H1 (cell line): ENCODE results near the gene PDCD7. TPM values are rescaled to one million over a fixed set of nuclear protein-coding genes. Genes with fewer than 3 reads are reported as not detected.

Source experiments
- CTCF ChIA-PET: fragments of 300-600 bp; sonication (Branson Sonifier 250); formaldehyde crosslinking; loops from one replicate; lab custom pipeline; 2021; ENCODE audit not compliant: partially characterized antibody; lab: Charles Lee
- POLR2A ChIA-PET: fragments of 300-600 bp; sonication (Branson Sonifier 250); formaldehyde crosslinking; loops from one replicate; lab custom pipeline; 2021; ENCODE audit warnings: inconsistent platforms; ENCODE audit not compliant: partially characterized antibody; lab: Charles Lee
- DNase-seq, 2 experiments: peaks; one replicate each; pipeline versions ENCODE4 v3.0.0 to v3.0.0-alpha.2; 2010 to 2022; ENCODE audit warnings: low spot score in 2 of 2, low read depth in 1 of 2, mixed read lengths in 1 of 2
- FAIRE-seq: peaks from 2 replicates; lab custom pipeline; 2011; peaks lifted over from hg19 to GRCh38; lab: Jason Lieb, UNC
- H2AFZ ChIP-seq: 2 replicates; pipeline ENCODE4 v1.8.1; 2012; ENCODE audit warnings: low read length, inconsistent platforms
- H2AK5ac ChIP-seq: 2 replicates; pipeline ENCODE4 v1.6.1; 2013; ENCODE audit warnings: low read depth, low read length
- H2BK120ac ChIP-seq: replicated peaks from 2 replicates; pipeline ENCODE3; 2013; ENCODE audit warnings: low read depth, low read length, inconsistent platforms
- H2BK12ac ChIP-seq: 2 replicates; pipeline ENCODE4 v1.6.1; 2013; ENCODE audit warnings: low read depth, low read length
- H2BK15ac ChIP-seq: 2 replicates; pipeline ENCODE4 v1.6.1; 2013; ENCODE audit warnings: low read length
- H2BK20ac ChIP-seq: 2 replicates; pipeline ENCODE4 v1.6.1; 2013; ENCODE audit warnings: low read length
- H2BK5ac ChIP-seq: 2 replicates; pipeline ENCODE4 v1.6.1; 2013; ENCODE audit warnings: low read depth, low read length
- H3K14ac ChIP-seq: 2 replicates; pipeline ENCODE4 v1.6.1; 2013; ENCODE audit warnings: inconsistent platforms; ENCODE audit not compliant: insufficient read length
- H3K18ac ChIP-seq: 2 replicates; pipeline ENCODE4 v1.6.1; 2013; ENCODE audit warnings: low read length; ENCODE audit errors: extremely low read depth
- H3K23ac ChIP-seq: 2 replicates; pipeline ENCODE4 v1.6.1; 2013; ENCODE audit warnings: inconsistent platforms; ENCODE audit not compliant: insufficient read length
- H3K23me2 ChIP-seq: 2 replicates; pipeline ENCODE4 v1.6.1; 2013; ENCODE audit warnings: low read depth, low read length
- H3K27ac ChIP-seq: 2 replicates; pipeline ENCODE4 v1.6.1; 2011; ENCODE audit warnings: low read depth, low read length, inconsistent platforms
- H3K27me3 ChIP-seq, 4 experiments: replicated peaks in 1 of 4; 1 replicate in 1 of 4; 2 replicates in 3 of 4; pipeline versions ENCODE4 v1.6.1 to v1.8.1; 2011 to 2013; ENCODE audit warnings: low read length in 3 of 4, mild to moderate bottlenecking in 3 of 4, inconsistent platforms in 2 of 4, mixed read lengths in 2 of 4, moderate library complexity in 1 of 4; ENCODE audit not compliant: control insufficient read depth in 3 of 4, insufficient read depth in 3 of 4; ENCODE audit errors: extremely low read depth in 1 of 4
- H3K36me3 ChIP-seq, 4 experiments: 2 replicates each; pipeline versions ENCODE4 v1.6.1 to v1.8.1; 2011 to 2013; ENCODE audit warnings: mild to moderate bottlenecking in 4 of 4, low read length in 3 of 4, moderate library complexity in 2 of 4, control low read depth in 1 of 4, inconsistent platforms in 1 of 4; ENCODE audit not compliant: insufficient read depth in 4 of 4, control insufficient read depth in 2 of 4
- H3K4ac ChIP-seq: replicated peaks from 2 replicates; pipeline ENCODE3; 2013; ENCODE audit warnings: low read length, low read depth, mixed read lengths, inconsistent platforms; ENCODE audit not compliant: insufficient read length
- H3K4me1 ChIP-seq, 4 experiments: replicated peaks in 1 of 4; 1 replicate in 1 of 4; 2 replicates in 3 of 4; pipeline versions ENCODE4 v1.6.1 to v1.8.1; 2011 to 2013; ENCODE audit warnings: low read length in 3 of 4, inconsistent platforms in 2 of 4, mixed read lengths in 1 of 4; ENCODE audit not compliant: insufficient read depth in 4 of 4, control insufficient read depth in 3 of 4
- H3K4me2 ChIP-seq, 2 experiments: 2 replicates each; pipeline versions ENCODE4 v1.6.1 to v1.8.1; 2011 to 2013; ENCODE audit warnings: low read depth in 2 of 2, low read length in 2 of 2, control low read depth in 1 of 2, inconsistent platforms in 1 of 2, mild to moderate bottlenecking in 1 of 2; ENCODE audit not compliant: insufficient read depth in 1 of 2
- H3K4me3 ChIP-seq, 4 experiments: fragments of 200-600, 300-600 bp in 1 of 4; sonication (generic), shearing (Covaris generic), sonication (Bioruptor Twin) in 1 of 4; 2 replicates each; pipeline versions ENCODE4 v1.5.1 to v1.8.1; 2011 to 2016; ENCODE audit warnings: low read length in 4 of 4, low read depth in 3 of 4, control low read depth in 2 of 4, inconsistent platforms in 2 of 4, mild to moderate bottlenecking in 2 of 4, mixed read lengths in 1 of 4, moderate library complexity in 1 of 4; ENCODE audit not compliant: insufficient read depth in 2 of 4; ENCODE audit errors: extremely low read depth in 1 of 4
- H3K56ac ChIP-seq: replicated peaks from 2 replicates; pipeline ENCODE3; 2013; ENCODE audit warnings: low read depth, mild to moderate bottlenecking, mixed read lengths, low read length, inconsistent platforms; ENCODE audit not compliant: insufficient read length
- H3K79me1 ChIP-seq: 2 replicates; pipeline ENCODE4 v1.6.1; 2013; ENCODE audit warnings: low read depth, low read length, control low read depth
- H3K79me2 ChIP-seq, 2 experiments: 2 replicates each; pipeline versions ENCODE4 v1.6.1 to v1.8.1; 2012 to 2013; ENCODE audit warnings: low read length in 2 of 2, mild to moderate bottlenecking in 2 of 2, inconsistent platforms in 1 of 2; ENCODE audit not compliant: insufficient read depth in 2 of 2, control insufficient read depth in 1 of 2
- H3K9ac ChIP-seq, 4 experiments: replicated peaks in 1 of 4; 1 replicate in 1 of 4; 2 replicates in 3 of 4; pipeline versions ENCODE4 v1.6.1 to v1.8.1; 2011 to 2013; ENCODE audit warnings: low read depth in 3 of 4, low read length in 3 of 4, control low read depth in 2 of 4, mild to moderate bottlenecking in 2 of 4, moderate library complexity in 2 of 4, inconsistent platforms in 1 of 4; ENCODE audit errors: extremely low read depth in 1 of 4
- H3K9me3 ChIP-seq, 2 experiments: 2 replicates each; pipeline versions ENCODE4 v1.6.1 to v1.8.1; 2012 to 2013; ENCODE audit warnings: mild to moderate bottlenecking in 2 of 2, moderate library complexity in 2 of 2, control low read depth in 1 of 2, inconsistent platforms in 1 of 2, low read depth in 1 of 2, low read length in 1 of 2, mixed read lengths in 1 of 2; ENCODE audit not compliant: insufficient read depth in 2 of 2
- H4K20me1 ChIP-seq, 2 experiments: replicated peaks in 1 of 2; 2 replicates each; pipeline versions ENCODE3 to v1.8.1; 2011 to 2013; ENCODE audit warnings: inconsistent platforms in 2 of 2, low read length in 2 of 2, mild to moderate bottlenecking in 1 of 2; ENCODE audit not compliant: insufficient read depth in 2 of 2, control insufficient read depth in 1 of 2
- H4K5ac ChIP-seq: 2 replicates; pipeline ENCODE4 v1.6.1; 2013; ENCODE audit warnings: low read length, low read depth, mixed read lengths, inconsistent platforms; ENCODE audit not compliant: insufficient read length
- H4K8ac ChIP-seq: 2 replicates; pipeline ENCODE4 v1.8.0; 2013; ENCODE audit warnings: mild to moderate bottlenecking, moderate library complexity, low read length, inconsistent platforms; ENCODE audit not compliant: insufficient read depth; ENCODE audit errors: extremely low read depth
- H4K91ac ChIP-seq: replicated peaks from 2 replicates; pipeline ENCODE3; 2013; ENCODE audit warnings: low read length, mixed read lengths, inconsistent platforms; ENCODE audit not compliant: insufficient read length
- ASH2L ChIP-seq: fragments of 200-600, 300-600 bp; sonication (generic); IDR thresholded peaks from one replicate; pipeline ENCODE4 v1.7.1; 2017; ENCODE audit warnings: low read length
- BCL11A ChIP-seq, 2 experiments: IDR thresholded peaks; one replicate each; pipeline ENCODE4 v1.6.1; 2011; ENCODE audit warnings: low read depth in 2 of 2, low read length in 2 of 2, mild to moderate bottlenecking in 2 of 2
- CEBPB ChIP-seq: IDR thresholded peaks from 2 replicates; pipeline ENCODE4 v1.6.1; 2012; ENCODE audit warnings: low read depth, low read length
- EP300 ChIP-seq, 2 experiments: IDR thresholded peaks; 1 replicate in 1 of 2; 2 replicates in 1 of 2; pipeline ENCODE4 v1.6.1; 2011 to 2012; ENCODE audit warnings: low read depth in 2 of 2, low read length in 2 of 2, mild to moderate bottlenecking in 2 of 2, borderline replicate concordance in 1 of 2, inconsistent platforms in 1 of 2, moderate library complexity in 1 of 2
- FOSL1 ChIP-seq: IDR thresholded peaks from 2 replicates; pipeline ENCODE4 v1.6.1; 2011; ENCODE audit warnings: mild to moderate bottlenecking, low read depth, low read length, moderate library complexity; ENCODE audit not compliant: insufficient read depth
- GTF2F1 ChIP-seq: IDR thresholded peaks from 2 replicates; pipeline ENCODE4 v1.6.1; 2012; ENCODE audit warnings: low read depth, low read length, improper control_type of control experiment, borderline replicate concordance
- NANOG ChIP-seq: IDR thresholded peaks from 2 replicates; pipeline ENCODE4 v1.6.1; 2011; ENCODE audit warnings: low read length, low read depth, mild to moderate bottlenecking, inconsistent platforms; ENCODE audit not compliant: insufficient read depth, poor library complexity, severe bottlenecking
- NRF1 ChIP-seq: IDR thresholded peaks from 2 replicates; pipeline ENCODE4 v1.6.1; 2011; ENCODE audit warnings: mild to moderate bottlenecking, low read depth, low read length, improper control_type of control experiment
- SP1 ChIP-seq: IDR thresholded peaks from 2 replicates; pipeline ENCODE4 v1.6.1; 2011; ENCODE audit warnings: low read depth, low read length
- TAF1 ChIP-seq: IDR thresholded peaks from 2 replicates; pipeline ENCODE4 v1.6.1; 2011; ENCODE audit warnings: mild to moderate bottlenecking, low read depth, low read length
- TBP ChIP-seq: IDR thresholded peaks from 2 replicates; pipeline ENCODE4 v1.6.1; 2011; ENCODE audit warnings: low read depth, low read length, improper control_type of control experiment
- ZNF274 ChIP-seq: IDR thresholded peaks from 2 replicates; pipeline ENCODE4 v1.7.0; 2012; ENCODE audit warnings: low read length, borderline replicate concordance; ENCODE audit errors: extremely low read depth
- WGBS, 2 experiments: shearing (Covaris generic) in 1 of 2; methylation state at CpG; one replicate each; pipeline versions ENCODE4 v1.1.6 to v1.1.7; 2013 to 2015; ENCODE audit warnings: low lambda C conversion rate in 2 of 2, mixed read lengths in 2 of 2, inconsistent platforms in 1 of 2, low coverage in 1 of 2, missing lambda C conversion rate in 1 of 2; ENCODE audit not compliant: insufficient replicate concordance in 2 of 2, insufficient coverage in 1 of 2, insufficient read length in 1 of 2; ENCODE audit errors: extremely low coverage in 1 of 2, missing lambda C conversion rate in 1 of 2; 5-methylcytosine and 5-hydroxymethylcytosine counted together
- polyA plus RNA-seq, 7 experiments: library from polyadenylated mRNA; depleted of rRNA in 3 of 7; stranded (reverse) in 5 of 7; unstranded in 2 of 7; fragments of >200 nt in 5 of 7; fragments of 200-250 nt in 2 of 7; gene quantifications; 1 replicate in 5 of 7; 2 replicates in 1 of 7; 4 replicates in 1 of 7; pipeline versions ENCODE4 v1.2.1 to v1.2.3, GENCODE V29; 2011 to 2013; ENCODE audit warnings: missing spikeins in 2 of 7, mixed read lengths in 2 of 7
- total RNA-seq: library from RNA; stranded (reverse); fragmentation: NEBNext Ultra II Directional; extraction: Animal tissue kit (Norgen Biotek cat#: 25700); gene quantifications from 2 replicates; pipeline ENCODE4 v1.2.1, GENCODE V29; 2021

PDCD7 gene
- total and polyA plus RNA-seq, 2 of the 8 experiments (the other 6 are each of a cell fraction or from before 2014, with no cell fraction given): 11.5 to 25.6 TPM

- CTCF ChIA-PET: interaction anchor here (0.6 to 1.7 kb wide), 4 partner anchors 12 to 115 kb away, joined by 3 to 5 read pairs (median 4); no protein-coding TSS in a partner anchor
- no peak for DNase-seq
- Histone ChIP-seq H3K4ac (no peak overlapping the region), H2BK15ac (no peak overlapping the region), H2BK12ac (no peak overlapping the region), H3K14ac (no peak overlapping the region), H4K91ac (no peak overlapping the region), H3K9me3 (no peaks in the 10 kb centered on the region), H3K9ac (no peak overlapping the region), H2BK5ac (no peak overlapping the region), H3K4me2 (no peak overlapping the region), H2BK120ac (no peak overlapping the region), H2AK5ac (no peak overlapping the region), H4K5ac (no peak overlapping the region), H2BK20ac (no peak overlapping the region), H3K23me2 (no peaks in the 10 kb centered on the region), H3K36me3 (peaks cover 0 to 24% (median 11%) of the 10 kb centered on the region in 4 experiments; a peak in 5 of 8 replicates), H2AFZ (no peak overlapping the region), H4K8ac (no peak overlapping the region), H3K4me1 (no peaks in the 10 kb centered on the region), H3K18ac (no peak overlapping the region), H3K56ac (no peak overlapping the region), H3K79me1 (no peaks in the 10 kb centered on the region), H3K23ac (no peak overlapping the region), H3K79me2 (no peaks in the 10 kb centered on the region), H3K4me3 (no peak overlapping the region), H4K20me1 (no peaks in the 10 kb centered on the region), H3K27ac (no peak overlapping the region), H3K27me3 (no peaks in the 10 kb centered on the region)
- POLR2A ChIA-PET: no interaction called here
- no peak for FAIRE-seq
- WGBS, 2 experiments: 93% methylated on average over 3 of the region's 3 CpGs; no CpG with 5 or more reads in 1 of the 2 experiments
- TF ChIP-seq BCL11A (IDR thresholded peaks at IDR 0.05; ENCODE audit: low read depth in 2 of 2, low read length in 2 of 2) (no peak), CEBPB (no peak), ZNF274 (no peak), NANOG (no peak), TBP (no peak), NRF1 (no peak), FOSL1 (no peak), ASH2L (no peak), SP1 (no peak), TAF1 (no peak), GTF2F1 (no peak), EP300 (IDR thresholded peaks at IDR 0.05; ENCODE audit: borderline replicate concordance in 1 of 2, low read depth in 2 of 2, low read length in 2 of 2) (no peak)
- TF ChIP-seq, all 59 proteins: peak for 0
Observed at GRCh38 chr15:65147902-65148301, 14.3 kb upstream of the PDCD7 start.
